Fibroblast of the aortic adventitia (primary cell): Measurements from ENCODE around the gene TFG. TPM values are rescaled to one million over a fixed set of nuclear protein-coding genes. Genes with fewer than 3 reads are reported as not detected.

Experiments used
- DNase-seq: peaks from one replicate; pipeline ENCODE4 v3.0.0-alpha.2; 2010; ENCODE audit warnings: low read depth
- H3K4me3 ChIP-seq: 2 replicates; pipeline ENCODE4 v1.5.1; 2011; ENCODE audit warnings: low read depth, mild to moderate bottlenecking, control low read depth, low read length, moderate library complexity
- total RNA-seq: library from RNA; depleted of rRNA; stranded (reverse); fragments of >200 nt; gene quantifications from 2 replicates; pipeline ENCODE4 v1.2.3, GENCODE V29; 2012; ENCODE audit warnings: low replicate concordance
- TF ChIP-seq, protein P1 (sequence below): IDR thresholded peaks from 2 replicates; pipeline ENCODE4 v1.5.1; 2011; ENCODE audit warnings: mild to moderate bottlenecking, low read length, control low read depth, inconsistent platforms; ENCODE audit not compliant: insufficient read depth

Gene TFG
- total RNA-seq, 1 donor = 143 TPM

DNA sequence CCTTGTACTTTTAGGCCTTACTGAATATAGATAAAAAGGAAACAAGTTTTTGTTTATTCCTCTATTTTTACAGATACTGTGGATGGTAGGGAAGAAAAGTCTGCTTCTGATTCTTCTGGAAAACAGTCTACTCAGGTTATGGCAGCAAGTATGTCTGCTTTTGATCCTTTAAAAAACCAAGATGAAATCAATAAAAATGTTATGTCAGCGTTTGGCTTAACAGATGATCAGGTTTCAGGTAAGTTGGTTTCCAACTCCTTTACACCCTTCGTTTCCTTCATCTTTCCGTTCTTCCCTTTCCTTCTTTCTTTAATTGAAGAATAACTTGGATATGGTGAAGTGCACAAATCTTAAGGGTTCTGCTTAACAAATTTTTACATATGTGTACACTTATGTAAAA lies 23.1 kb downstream of the TFG start:
- TF ChIP-seq, protein P1, sequence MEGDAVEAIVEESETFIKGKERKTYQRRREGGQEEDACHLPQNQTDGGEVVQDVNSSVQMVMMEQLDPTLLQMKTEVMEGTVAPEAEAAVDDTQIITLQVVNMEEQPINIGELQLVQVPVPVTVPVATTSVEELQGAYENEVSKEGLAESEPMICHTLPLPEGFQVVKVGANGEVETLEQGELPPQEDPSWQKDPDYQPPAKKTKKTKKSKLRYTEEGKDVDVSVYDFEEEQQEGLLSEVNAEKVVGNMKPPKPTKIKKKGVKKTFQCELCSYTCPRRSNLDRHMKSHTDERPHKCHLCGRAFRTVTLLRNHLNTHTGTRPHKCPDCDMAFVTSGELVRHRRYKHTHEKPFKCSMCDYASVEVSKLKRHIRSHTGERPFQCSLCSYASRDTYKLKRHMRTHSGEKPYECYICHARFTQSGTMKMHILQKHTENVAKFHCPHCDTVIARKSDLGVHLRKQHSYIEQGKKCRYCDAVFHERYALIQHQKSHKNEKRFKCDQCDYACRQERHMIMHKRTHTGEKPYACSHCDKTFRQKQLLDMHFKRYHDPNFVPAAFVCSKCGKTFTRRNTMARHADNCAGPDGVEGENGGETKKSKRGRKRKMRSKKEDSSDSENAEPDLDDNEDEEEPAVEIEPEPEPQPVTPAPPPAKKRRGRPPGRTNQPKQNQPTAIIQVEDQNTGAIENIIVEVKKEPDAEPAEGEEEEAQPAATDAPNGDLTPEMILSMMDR = no peak
- no peak overlapping the region for H3K4me3 ChIP-seq
- DNase-seq = no peak

DNA sequence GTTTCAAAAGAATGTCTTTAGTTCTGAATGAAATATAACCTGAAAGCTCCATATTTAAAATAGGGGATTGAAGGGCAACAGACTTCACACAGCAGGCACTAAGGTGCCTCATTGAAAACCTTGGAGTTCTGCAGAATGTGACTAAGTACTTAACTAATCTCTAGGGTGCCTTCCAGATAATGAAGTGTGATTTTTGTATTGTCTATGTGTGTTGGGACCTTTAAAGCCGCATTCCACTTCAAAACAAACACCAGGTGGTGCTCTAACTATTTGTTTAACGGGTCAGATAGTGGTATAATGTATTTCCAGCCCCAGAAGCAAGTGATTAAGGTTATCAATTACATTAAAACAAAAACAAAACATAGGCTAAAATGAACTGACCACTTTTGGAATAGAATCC lies 28.0 kb downstream of the TFG start:
- DNase-seq = peak; percentile 48
- TF ChIP-seq, protein P1 = peak; percentile 41
- no peak overlapping the region for H3K4me3 ChIP-seq

DNA sequence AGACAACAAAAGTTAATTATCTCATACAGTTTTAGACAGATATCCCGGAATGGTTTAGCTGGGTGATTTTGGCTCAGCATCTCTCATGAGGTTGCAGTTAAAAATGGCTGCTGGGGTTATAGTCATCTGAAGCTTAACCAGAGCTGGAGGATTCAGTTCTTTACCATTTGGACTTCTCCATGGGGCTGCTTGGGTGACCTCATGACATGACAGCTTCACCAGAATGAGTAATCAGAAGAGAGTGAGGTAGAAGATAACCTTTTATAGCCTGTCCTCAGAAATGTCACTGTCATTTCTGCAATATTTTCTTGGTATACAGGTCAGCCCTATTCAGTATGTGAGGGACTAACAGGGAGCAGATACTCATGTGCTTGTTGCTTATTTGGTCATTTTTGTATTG lies 30.9 kb downstream of the TFG start:
- H3K4me3 ChIP-seq = no peak overlapping the region
- TF ChIP-seq, protein P1 = no peak
- DNase-seq = no peak

DNA sequence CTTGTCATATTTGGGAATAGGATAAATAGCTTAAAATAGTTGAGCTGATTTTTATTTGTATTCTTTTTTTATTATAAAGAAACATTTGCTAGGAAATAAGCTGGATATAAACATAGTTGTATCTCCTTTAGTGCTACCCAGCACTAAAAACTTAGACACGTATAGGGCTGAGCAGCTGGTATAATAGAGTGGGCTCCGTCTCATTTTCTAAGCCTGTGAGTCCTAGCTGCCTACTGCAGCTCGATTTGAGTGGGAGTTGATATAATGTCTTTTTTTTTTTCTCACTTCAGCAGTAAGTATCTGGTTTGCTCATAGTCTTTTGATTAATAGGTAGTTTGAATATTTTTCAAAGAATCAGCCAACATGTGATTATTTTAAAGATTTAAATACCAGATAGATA lies 34.2 kb downstream of the TFG start:
- no peak for DNase-seq
- TF ChIP-seq, protein P1 = no peak
- no peak overlapping the region for H3K4me3 ChIP-seq

DNA sequence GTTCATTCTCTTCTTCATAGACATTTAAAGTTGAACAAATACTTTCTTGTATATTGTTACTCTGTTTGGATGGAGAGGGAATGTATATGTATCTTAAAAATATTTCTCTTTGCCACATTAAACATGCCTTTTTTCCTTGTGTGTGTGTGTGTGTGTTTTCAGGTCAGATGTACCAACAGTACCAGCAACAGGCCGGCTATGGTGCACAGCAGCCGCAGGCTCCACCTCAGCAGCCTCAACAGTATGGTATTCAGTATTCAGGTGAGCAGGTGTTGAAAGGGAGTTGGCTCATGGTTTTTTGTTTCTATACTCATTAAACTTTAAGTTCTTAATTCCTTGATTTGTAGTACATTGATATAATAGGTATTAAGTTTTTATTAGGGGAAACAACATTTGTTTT lies 35.4 kb downstream of the TFG start:
- H3K4me3 ChIP-seq = no peak overlapping the region
- TF ChIP-seq, protein P1 = no peak
- no peak for DNase-seq

DNA sequence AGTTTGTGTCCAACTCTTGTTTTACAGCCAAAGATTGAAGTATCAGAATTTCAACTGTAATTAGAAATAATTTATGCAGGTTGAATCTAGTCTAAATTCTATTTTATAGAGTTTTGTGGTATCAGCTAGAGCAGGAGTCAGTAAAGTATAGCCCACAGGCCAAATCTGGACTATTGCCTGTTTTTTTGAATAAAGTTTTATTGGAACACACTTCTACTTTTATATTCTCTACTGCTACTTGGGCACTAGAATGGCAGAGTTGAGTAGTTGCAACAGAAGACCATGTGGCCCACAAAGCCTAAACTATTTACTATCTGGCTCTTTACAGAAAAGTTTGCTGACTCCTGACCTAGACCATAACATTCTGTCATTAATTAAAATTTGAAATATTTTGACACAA lies 36.3 kb downstream of the TFG start:
- TF ChIP-seq, protein P1 = no peak
- no peak overlapping the region for H3K4me3 ChIP-seq
- DNase-seq = no peak

DNA sequence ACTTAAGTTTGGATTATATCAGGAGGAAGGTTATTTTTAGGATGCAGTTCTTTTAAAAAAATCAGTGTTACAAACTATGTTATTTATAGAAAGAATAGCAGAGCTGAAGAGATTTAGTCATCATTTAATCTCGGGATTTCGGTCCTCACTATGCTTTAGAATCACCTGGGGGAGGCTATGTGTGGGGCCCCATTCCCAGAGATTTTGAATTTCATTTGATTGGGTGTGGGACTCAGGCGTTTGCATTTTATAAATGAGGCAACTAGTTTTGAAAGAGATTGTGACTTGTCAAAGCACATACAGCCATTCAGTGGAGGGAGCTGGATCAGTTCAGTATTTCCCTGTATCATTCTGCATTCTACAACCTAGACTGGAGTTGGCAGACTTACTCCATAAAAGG lies 36.8 kb downstream of the TFG start:
- TF ChIP-seq, protein P1 = no peak
- no peak overlapping the region for H3K4me3 ChIP-seq
- DNase-seq = no peak
